HG03039 (cell line): ENCODE results near the gene ZBTB46.

Experiments used
- ATAC-seq: cut with Tn5 transposase; IDR thresholded peaks from one replicate; pipeline ENCODE4 v1.9.1; 2021; ENCODE audit warnings: mild to moderate bottlenecking, moderate library complexity; ENCODE audit not compliant: unreplicated experiment

ZBTB46 gene

DNA sequence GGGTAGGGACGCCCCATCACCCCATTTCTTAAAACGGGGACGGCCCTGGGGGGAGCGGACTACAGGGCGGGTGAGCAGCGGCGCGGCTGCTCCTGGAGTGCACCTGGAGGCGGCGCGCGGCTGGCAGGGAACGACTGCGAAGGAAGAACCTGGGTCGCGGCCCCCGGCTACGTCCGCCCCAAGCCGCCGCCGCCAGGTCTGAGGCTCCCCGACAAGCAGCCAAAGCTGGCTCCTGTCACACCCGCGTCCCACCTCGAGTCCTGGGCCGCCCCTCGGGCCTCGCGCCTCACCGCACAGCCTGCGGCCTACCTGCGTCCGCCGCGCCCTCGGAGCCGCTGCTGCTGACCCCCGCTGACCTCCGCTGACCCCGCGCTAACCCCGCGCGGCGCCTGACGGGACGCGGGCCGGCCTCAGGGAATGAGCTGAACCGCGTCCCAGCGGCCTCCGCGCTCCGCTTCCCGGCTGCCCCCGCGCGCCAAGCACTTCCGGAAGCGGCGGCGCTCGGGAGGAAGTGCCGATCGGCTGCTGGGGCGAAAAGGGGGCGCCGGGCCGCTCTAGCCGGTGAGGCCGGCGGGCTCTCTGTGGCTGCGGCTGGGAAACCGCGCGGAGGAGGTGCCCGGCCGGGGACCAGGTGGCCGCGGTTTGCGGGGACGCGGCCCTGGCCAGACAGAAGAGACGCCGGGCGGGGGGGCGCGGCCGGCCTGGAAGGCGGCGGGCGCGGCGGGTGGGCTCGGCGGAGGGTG is 123.3 kb downstream of the ZBTB46 start, which contains the start of the genes ARFRP1 and ZGPAT:
TSS of gene ARFRP1 (minus strand) at position 419 of the 743 bp plus-strand sequence. CDS start 885 bp downstream, outside the sequence.
TSS of gene ZGPAT (plus strand) at position 482 of the 743 bp plus-strand sequence. CDS start 542 bp downstream, outside the sequence.
- peak; percentile 61 for ATAC-seq

DNA sequence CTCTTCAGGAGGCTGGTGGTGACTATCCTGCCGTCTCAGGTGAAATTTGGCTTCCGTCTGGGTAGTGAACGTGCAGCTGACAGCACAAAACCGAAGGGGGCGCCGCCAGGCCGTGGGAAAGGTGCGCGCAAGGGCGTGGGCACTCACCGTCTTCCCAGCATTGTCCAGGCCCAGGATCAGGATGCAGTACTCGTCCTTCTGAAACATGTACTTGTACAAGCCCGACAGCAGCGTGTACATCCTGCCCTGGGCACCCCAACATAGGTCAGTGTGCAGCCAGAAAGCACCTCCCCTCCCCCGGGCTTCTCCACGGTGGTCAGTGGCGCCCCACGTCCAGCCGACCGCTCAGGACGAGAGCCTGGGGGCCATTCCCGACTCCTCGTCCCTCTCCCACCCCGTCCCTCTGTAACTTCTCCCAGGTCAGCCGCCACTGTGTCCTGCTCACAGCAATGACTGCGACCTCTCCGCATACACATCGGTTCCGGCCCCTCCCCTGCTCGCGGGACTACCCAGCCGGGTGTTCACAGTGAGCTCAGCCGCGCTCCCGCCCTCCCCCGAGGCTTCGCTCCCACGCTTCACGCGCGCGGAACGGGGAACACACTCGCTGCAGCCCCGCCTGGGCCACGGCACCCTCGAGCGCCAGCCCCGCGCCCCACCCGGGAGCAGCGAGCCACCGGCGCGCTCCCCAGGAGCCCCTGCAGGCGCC is 124.1 kb downstream of the ZBTB46 start:
- ATAC-seq, result peak; percentile 11

DNA sequence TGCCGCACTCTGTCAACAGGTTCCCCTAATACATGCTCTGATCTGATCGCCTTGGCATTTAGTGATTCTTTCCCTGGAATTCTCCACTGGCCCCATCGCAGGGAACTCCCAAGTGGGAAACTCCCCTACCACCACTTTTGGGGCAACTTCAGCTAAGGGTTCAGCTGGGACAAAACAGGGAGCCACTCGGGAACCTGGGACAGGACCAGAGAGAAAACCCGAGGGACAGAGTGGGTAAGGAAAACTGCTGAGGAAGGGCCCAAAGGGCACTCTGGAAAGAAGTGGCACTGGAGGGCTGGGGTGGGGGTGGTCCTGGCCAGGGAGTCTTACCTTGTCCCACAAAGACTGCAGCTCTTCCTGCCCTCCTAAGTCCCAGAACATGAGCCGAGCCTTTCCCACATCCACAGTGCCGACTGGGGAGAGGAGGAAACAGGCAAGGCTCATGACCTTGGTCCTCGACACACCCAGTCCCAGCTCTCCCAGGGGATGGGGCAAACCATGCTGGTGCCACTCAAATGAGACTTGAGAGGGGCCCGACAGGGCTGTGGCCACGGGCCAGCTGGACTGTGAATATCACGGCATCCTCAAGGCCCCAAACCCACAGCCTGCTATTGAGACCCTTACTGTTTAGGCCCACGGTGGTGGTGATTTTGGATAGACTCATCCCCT is 124.9 kb downstream of the ZBTB46 start:
- no peak for ATAC-seq

DNA sequence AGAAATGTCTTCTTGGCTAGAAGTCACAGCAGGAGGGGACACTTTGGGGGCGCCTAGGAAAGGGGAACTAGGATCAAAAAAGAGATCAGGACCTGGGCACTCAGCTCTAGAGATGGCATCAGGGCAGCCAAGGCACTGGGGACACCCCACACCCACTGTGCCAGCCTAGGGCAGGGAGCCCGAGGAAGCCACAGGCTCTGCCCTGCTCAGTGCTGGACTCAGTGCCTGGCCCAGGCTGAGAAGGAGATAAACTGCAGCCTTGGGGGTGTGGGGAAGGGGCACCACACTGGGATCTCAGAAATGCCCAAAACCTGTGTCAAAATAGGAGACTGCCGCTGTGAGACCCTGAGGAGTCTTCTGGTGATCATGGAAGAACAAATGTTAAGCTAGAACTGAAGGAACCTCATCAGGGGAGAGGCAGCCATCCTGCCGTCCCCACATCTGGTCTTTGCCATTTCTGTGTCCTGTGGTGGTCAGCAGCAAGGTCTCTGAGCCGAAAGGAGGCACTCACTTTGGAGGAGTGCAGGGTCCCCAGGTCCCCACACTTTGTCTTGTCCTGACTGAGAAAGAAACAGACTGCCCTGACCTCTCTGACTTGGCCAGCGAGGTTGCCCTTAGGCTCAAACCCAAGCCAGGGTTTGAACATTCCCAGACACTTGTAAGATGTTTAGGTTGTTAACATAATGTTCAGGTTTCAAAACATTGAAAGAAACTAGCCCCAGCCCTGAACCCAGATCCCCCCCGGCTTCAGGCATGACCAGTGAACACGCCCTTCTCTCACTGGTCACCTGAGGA is 125.6 kb downstream of the ZBTB46 start:
- ATAC-seq, result no peak

- no peak for ATAC-seq
Observed at GRCh38 chr20:63704749-63705117, 126.3 kb downstream of the ZBTB46 start.

- ATAC-seq, result no peak
Observed at GRCh38 chr20:63703976-63704748, 126.9 kb downstream of the ZBTB46 start.

DNA sequence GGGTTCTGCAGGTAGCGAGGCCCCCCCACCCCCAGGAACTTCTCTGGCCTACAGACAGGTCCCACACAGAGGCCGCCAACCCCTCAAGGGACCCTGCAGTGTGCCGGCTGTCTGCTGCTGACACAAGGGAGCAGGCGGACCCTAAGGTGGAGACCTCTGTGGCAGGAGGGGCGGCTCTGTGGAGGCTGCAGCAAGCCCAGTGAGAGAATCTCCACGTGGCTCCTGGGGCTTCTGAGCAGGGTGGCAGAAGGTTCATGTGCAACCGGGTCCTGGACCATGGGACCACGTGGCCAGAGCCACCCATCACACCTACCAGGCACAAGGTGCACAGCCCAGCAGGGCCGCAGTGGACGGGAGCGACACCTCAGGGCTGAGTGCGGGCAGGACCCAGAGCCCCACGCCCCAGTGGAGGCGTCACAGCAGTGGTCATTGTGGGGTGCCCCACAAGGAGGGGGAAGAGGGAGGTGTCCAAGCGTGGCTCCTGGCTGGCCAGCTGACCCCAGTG is 127.5 kb downstream of the ZBTB46 start:
- ATAC-seq, result no peak

- no peak for ATAC-seq
Observed at GRCh38 chr20:63702751-63703470, 128.2 kb downstream of the ZBTB46 start.

DNA sequence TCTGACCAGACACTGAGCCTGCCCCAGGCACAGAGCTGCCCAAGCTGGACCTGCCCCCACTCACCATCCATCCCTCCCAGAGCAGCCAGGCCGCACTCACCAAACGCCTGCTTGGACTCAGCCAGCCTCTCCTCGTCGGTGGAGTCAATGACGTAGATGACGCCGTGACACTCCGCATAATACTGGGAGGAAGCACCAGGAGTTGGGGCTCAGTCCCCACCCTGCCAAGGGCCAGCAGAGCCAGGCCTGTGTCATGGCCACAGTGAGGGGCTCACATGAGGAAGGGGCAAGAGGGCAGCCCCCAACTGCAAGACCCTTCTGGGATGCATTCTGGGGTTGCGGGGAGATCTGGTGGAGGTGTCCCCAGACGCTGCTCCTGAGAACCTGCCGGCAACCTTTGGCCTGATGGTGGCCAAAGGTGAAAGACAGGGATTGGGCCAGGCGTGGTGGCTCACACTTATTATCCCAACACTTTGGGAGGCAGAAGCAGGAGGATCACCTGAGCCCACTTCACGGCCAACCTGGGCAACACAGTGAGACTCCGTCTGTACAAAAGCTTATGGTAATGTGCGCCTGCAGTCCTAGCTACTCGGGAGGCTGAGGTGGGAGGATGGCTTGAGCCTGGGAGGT is 128.9 kb downstream of the ZBTB46 start:
- no peak for ATAC-seq

GRCh38 chr20:63701329-63702035 is 129.6 kb downstream of the ZBTB46 start:
- no peak for ATAC-seq

GRCh38 chr20:63701051-63701328 is 130.1 kb downstream of the ZBTB46 start:
- no peak for ATAC-seq

- no peak for ATAC-seq
Observed at GRCh38 chr20:63700199-63701050, 130.6 kb downstream of the ZBTB46 start.

DNA sequence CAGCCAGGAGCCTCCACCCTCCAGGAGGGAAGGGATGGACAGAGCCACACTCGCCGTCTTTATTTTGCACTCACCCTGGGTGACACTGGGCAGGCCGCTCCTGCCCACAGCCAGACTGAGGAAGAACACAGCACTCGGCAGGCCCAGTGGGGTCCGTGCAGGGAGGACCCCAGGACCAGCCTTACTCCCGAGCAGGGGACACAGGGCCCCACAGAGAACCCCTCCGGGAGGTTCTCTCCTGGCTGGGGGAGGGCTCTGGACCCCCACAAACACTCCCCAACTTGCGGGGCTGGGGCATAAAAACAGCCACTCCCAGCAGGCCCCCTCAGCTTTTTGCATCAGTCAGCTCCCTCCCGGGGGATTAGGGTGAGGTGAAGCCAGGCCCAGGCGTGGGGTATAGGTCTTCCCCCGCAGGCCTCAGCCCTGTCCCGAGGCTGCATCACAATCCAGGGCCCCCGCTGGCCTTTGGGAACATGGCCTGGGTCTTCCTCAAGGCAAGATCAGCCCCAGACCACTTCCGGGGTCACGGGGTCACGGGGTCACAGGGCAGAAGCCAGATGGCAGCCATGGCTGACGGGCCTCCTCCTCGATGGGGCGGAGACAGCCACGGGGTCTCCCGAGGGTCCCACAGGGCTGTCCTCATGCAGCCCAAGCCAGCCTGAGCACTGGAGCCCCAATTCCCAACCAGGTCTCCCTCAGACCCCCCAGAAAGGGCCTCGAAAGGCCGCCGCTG is 131.4 kb downstream of the ZBTB46 start:
- ATAC-seq, result no peak

- ATAC-seq, result no peak
Observed at GRCh38 chr20:63698739-63699465, 132.2 kb downstream of the ZBTB46 start.

GRCh38 chr20:63697868-63698545 is 133.1 kb downstream of the ZBTB46 start:
- ATAC-seq, result no peak
